SK-N-SH treated with all-trans-retinoic acid at 6 μM for 48 hours (cell line): ENCODE data around the gene PON3.

Source experiments
- ATAC-seq: fragments of 200-7000 bp; cut with Tn5 transposase; 3 replicates; pipeline ENCODE4 v1.9.1; 2020; ENCODE audit warnings: mild to moderate bottlenecking, moderate library complexity
- ARNTL ChIP-seq: fragments of 450-650 bp; formaldehyde crosslinking; IDR thresholded peaks from 2 replicates; pipeline ENCODE4 v1.5.0; 2020; ENCODE audit warnings: low read depth, mild to moderate bottlenecking, moderate library complexity, borderline replicate concordance
- CREB5 ChIP-seq: fragments of 250-450 bp; sonication (Bioruptor Pico); IDR thresholded peaks from 2 replicates; pipeline ENCODE4 v1.5.1; 2020; ENCODE audit warnings: low read depth, mild to moderate bottlenecking, moderate library complexity
- CSDC2 ChIP-seq: fragments of 250-450 bp; sonication (Bioruptor Pico); IDR thresholded peaks from 2 replicates; pipeline ENCODE4 v1.5.0; 2020; ENCODE audit warnings: mild to moderate bottlenecking, moderate library complexity
- CSRNP3 ChIP-seq: fragments of 250-450 bp; sonication (Bioruptor Pico); IDR thresholded peaks from 2 replicates; pipeline ENCODE4 v1.5.1; 2021; ENCODE audit warnings: mild to moderate bottlenecking, moderate library complexity
- ESRRG ChIP-seq: fragments of 250-450 bp; sonication (Bioruptor Pico); IDR thresholded peaks from 2 replicates; pipeline ENCODE4 v1.6.1; 2021; ENCODE audit warnings: mild to moderate bottlenecking
- GLIS3 ChIP-seq: fragments of 250-450 bp; sonication (Bioruptor Pico); IDR thresholded peaks from 2 replicates; pipeline ENCODE4 v1.5.0; 2020; ENCODE audit warnings: mild to moderate bottlenecking, moderate library complexity
- ISL1 ChIP-seq: fragments of 250-450 bp; sonication (Bioruptor Pico); IDR thresholded peaks from 2 replicates; pipeline ENCODE4 v2.1.2; 2022; ENCODE audit warnings: mild to moderate bottlenecking, moderate library complexity
- OSR1 ChIP-seq: fragments of 250-450 bp; sonication (Bioruptor Pico); IDR thresholded peaks from 2 replicates; pipeline ENCODE4 v1.8.0; 2022; ENCODE audit warnings: moderate library complexity, mild to moderate bottlenecking, inconsistent platforms
- PATZ1 ChIP-seq: fragments of 250-450 bp; sonication (Bioruptor Pico); IDR thresholded peaks from 2 replicates; pipeline ENCODE4 v1.8.0; 2020; ENCODE audit warnings: mild to moderate bottlenecking, moderate library complexity, borderline replicate concordance
- POU6F1 ChIP-seq: fragments of 250-450 bp; sonication (Bioruptor Pico); IDR thresholded peaks from 2 replicates; pipeline ENCODE4 v1.8.0; 2021; ENCODE audit warnings: low read depth, mild to moderate bottlenecking, moderate library complexity, borderline replicate concordance
- PPARA ChIP-seq: fragments of 250-450 bp; sonication (Bioruptor Pico); IDR thresholded peaks from 2 replicates; pipeline ENCODE4 v1.5.0; 2020; ENCODE audit warnings: mild to moderate bottlenecking, borderline replicate concordance
- RARB ChIP-seq: fragments of 250-450 bp; sonication (Bioruptor Pico); IDR thresholded peaks from 2 replicates; pipeline ENCODE4 v1.8.0; 2021; ENCODE audit warnings: mild to moderate bottlenecking, moderate library complexity
- SNAI2 ChIP-seq: fragments of 250-450 bp; sonication (Bioruptor Pico); IDR thresholded peaks from 2 replicates; pipeline ENCODE4 v1.5.0; 2020; ENCODE audit warnings: mild to moderate bottlenecking, moderate library complexity
- TCF4 ChIP-seq: fragments of 250-450 bp; sonication (Bioruptor Pico); IDR thresholded peaks from 2 replicates; pipeline ENCODE4 v1.8.0; 2021; ENCODE audit warnings: mild to moderate bottlenecking, moderate library complexity, borderline replicate concordance
- TOX ChIP-seq: fragments of 250-450 bp; sonication (Bioruptor Pico); IDR thresholded peaks from 2 replicates; pipeline ENCODE4 v1.8.0; 2021; ENCODE audit warnings: mild to moderate bottlenecking, moderate library complexity, borderline replicate concordance
- TSHZ2 ChIP-seq: fragments of 250-450 bp; sonication (Bioruptor Pico); IDR thresholded peaks from 2 replicates; pipeline ENCODE4 v1.5.0; 2020; ENCODE audit warnings: mild to moderate bottlenecking, moderate library complexity
- ZC3H10 ChIP-seq: fragments of 250-450 bp; sonication (Bioruptor Pico); IDR thresholded peaks from 2 replicates; pipeline ENCODE4 v1.5.1; 2021; ENCODE audit warnings: mild to moderate bottlenecking, moderate library complexity
- ZFP3 ChIP-seq: fragments of 250-450 bp; sonication (Bioruptor Pico); IDR thresholded peaks from 2 replicates; pipeline ENCODE4 v1.5.0; 2020; ENCODE audit warnings: mild to moderate bottlenecking, moderate library complexity
- ZFP30 ChIP-seq: fragments of 450-650 bp; formaldehyde crosslinking; IDR thresholded peaks from 2 replicates; pipeline ENCODE4 v1.5.0; 2022; ENCODE audit warnings: mild to moderate bottlenecking, moderate library complexity
- ZNF565 ChIP-seq: fragments of 450-650 bp; formaldehyde crosslinking; conservative IDR thresholded peaks from 2 replicates; pipeline ENCODE4 v1.5.0; 2020; ENCODE audit warnings: low read depth, mild to moderate bottlenecking, moderate library complexity
- ZNF8 ChIP-seq: fragments of 450-650 bp; formaldehyde crosslinking; IDR thresholded peaks from 2 replicates; pipeline ENCODE4 v1.5.0; 2020; ENCODE audit warnings: mild to moderate bottlenecking, moderate library complexity

Gene PON3

GRCh38 chr7:95322854-95323253 lies 73.3 kb downstream of the PON3 start:
- ATAC-seq: no peak
- TF ChIP-seq ISL1 (CRISPR knock-in tag) (no peak), TCF4 (CRISPR knock-in tag) (no peak), ZNF8 (no peak), ARNTL (CRISPR knock-in tag) (no peak), ZFP3 (CRISPR knock-in tag) (no peak), OSR1 (CRISPR knock-in tag) (no peak), TOX (CRISPR knock-in tag) (no peak), SNAI2 (CRISPR knock-in tag) (no peak), TSHZ2 (CRISPR knock-in tag) (no peak), RARB (CRISPR knock-in tag) (no peak), ESRRG (CRISPR knock-in tag) (no peak), POU6F1 (CRISPR knock-in tag) (no peak), CSDC2 (CRISPR knock-in tag) (no peak), ZNF565 (CRISPR knock-in tag) (no peak), CREB5 (CRISPR knock-in tag) (no peak), GLIS3 (CRISPR knock-in tag) (no peak), PATZ1 (CRISPR knock-in tag) (no peak), CSRNP3 (CRISPR knock-in tag) (no peak), ZC3H10 (CRISPR knock-in tag) (no peak)

- TF ChIP-seq GLIS3 (CRISPR knock-in tag) (no peak), TSHZ2 (CRISPR knock-in tag) (no peak), SNAI2 (CRISPR knock-in tag) (no peak), POU6F1 (CRISPR knock-in tag) (no peak), ZFP30 (CRISPR knock-in tag) (no peak), PPARA (CRISPR knock-in tag) (no peak), ESRRG (CRISPR knock-in tag) (no peak), ISL1 (CRISPR knock-in tag) (no peak), RARB (CRISPR knock-in tag) (no peak)
- no peak for ATAC-seq
Measured at GRCh38 chr7:95322396-95322795, 73.8 kb downstream of the PON3 start.
